ENCODE measurements around the gene ZNF573. TPM values are rescaled to one million over a fixed set of nuclear protein-coding genes. Genes with fewer than 3 reads are reported as not detected.
"Not testable (repeated sequence)": the region's sequence is repeated elsewhere in the genome, so short reads cannot be mapped to it uniquely, and the experiment has no call there.

ZNF573 gene
- total RNA-seq (ENCODE audit: low replicate concordance): 12.4 and 14.2 TPM in 2 replicates

DNA sequence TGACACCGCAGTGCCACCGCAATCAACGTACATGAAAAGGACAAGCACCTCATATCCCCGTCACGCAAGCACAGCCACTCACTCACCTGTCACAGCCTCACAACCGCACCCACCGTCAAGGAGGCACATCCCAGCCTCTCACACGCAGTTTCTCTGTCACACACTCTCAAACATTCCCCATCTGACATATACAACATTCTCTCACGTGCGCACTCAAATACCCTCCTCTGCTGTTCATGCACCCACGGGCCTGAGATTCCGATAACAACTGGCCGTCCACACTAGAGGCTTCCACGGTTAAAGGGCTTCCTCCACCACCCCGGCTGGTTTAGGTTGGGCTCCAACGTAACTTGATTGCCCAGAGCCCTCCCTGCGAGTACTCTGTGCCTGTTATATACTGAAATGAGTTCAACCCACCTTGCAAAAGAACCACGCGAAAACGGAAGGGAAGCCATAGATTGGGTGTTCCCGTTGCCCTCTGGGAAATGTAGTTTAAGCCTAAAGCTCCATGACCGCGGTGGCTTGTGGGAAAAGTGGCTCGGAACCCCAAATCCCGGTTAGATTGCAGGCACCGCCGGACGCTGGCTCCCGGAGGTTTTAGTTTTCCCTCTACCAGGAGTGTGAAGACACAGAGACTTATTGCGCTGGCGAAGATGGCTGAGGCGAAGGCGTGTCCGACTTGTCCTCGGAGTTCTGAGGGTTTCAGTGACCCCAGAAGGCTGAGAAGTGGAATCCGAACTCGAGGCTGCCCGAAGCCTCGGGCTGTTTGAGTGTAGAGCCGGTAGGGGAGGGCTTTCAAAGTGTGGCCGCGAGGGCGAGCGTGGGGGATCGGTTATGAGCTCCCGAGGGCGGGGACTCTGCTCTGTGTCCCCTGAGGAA lies at the start of gene ZNF573:
Gene ZNF573 (minus strand): TSS at position 460 of the 879 bp plus-strand sequence. CDS start 5,857 bp downstream, outside the sequence.
- H3K27ac Mint-ChIP-seq: peak within 1 kb of the TSS; percentile 93
- Histone ChIP-seq H3K79me2 (ENCODE audit: low read depth) (peaks cover 35% of the 10 kb centered on the region), H3K9ac (peak within 1 kb of the TSS; percentile 56), H3K4me1 (peaks cover 7% of the 10 kb centered on the region), H3F3A (ENCODE audit: low read depth) (no peaks in the 10 kb centered on the region), H3K27me3 (no peaks in the 10 kb centered on the region), H3K4me2 (peak within 1 kb of the TSS; percentile 88), H3K4me3 (peak within 1 kb of the TSS; percentile 93), H3K9me3 (ENCODE audit: low read depth) (no peaks in the 10 kb centered on the region), H2AFZ (replicated peaks) (peak within 1 kb of the TSS; percentile 100), H4K20me1 (ENCODE audit: low read depth) (no peaks in the 10 kb centered on the region), H3K36me3 (no peaks in the 10 kb centered on the region), H3K27ac (peak within 1 kb of the TSS; percentile 63)
- peaks cover 4% of the 10 kb centered on the region for H3K27me3 Mint-ChIP-seq (ENCODE audit: insufficient read depth, low read depth)
- H3K4me3 Mint-ChIP-seq: peak within 1 kb of the TSS; percentile 93
- peak; percentile 94 for DNase-seq (ENCODE audit: low spot score)
- peaks cover 49% of the 10 kb centered on the region for H3K9me3 Mint-ChIP-seq
- H3K36me3 Mint-ChIP-seq: peaks cover 16% of the 10 kb centered on the region
- TF ChIP-seq, protein P1, sequence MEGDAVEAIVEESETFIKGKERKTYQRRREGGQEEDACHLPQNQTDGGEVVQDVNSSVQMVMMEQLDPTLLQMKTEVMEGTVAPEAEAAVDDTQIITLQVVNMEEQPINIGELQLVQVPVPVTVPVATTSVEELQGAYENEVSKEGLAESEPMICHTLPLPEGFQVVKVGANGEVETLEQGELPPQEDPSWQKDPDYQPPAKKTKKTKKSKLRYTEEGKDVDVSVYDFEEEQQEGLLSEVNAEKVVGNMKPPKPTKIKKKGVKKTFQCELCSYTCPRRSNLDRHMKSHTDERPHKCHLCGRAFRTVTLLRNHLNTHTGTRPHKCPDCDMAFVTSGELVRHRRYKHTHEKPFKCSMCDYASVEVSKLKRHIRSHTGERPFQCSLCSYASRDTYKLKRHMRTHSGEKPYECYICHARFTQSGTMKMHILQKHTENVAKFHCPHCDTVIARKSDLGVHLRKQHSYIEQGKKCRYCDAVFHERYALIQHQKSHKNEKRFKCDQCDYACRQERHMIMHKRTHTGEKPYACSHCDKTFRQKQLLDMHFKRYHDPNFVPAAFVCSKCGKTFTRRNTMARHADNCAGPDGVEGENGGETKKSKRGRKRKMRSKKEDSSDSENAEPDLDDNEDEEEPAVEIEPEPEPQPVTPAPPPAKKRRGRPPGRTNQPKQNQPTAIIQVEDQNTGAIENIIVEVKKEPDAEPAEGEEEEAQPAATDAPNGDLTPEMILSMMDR (IDR thresholded peaks at IDR 0.05): peak; percentile 31
- TF ChIP-seq EZH2 (IDR thresholded peaks at IDR 0.05): no peak
- TF ChIP-seq EZH2phosphoT487 (IDR thresholded peaks at IDR 0.05): no peak
- peaks cover 5% of the 10 kb centered on the region for H3K4me1 Mint-ChIP-seq

DNA sequence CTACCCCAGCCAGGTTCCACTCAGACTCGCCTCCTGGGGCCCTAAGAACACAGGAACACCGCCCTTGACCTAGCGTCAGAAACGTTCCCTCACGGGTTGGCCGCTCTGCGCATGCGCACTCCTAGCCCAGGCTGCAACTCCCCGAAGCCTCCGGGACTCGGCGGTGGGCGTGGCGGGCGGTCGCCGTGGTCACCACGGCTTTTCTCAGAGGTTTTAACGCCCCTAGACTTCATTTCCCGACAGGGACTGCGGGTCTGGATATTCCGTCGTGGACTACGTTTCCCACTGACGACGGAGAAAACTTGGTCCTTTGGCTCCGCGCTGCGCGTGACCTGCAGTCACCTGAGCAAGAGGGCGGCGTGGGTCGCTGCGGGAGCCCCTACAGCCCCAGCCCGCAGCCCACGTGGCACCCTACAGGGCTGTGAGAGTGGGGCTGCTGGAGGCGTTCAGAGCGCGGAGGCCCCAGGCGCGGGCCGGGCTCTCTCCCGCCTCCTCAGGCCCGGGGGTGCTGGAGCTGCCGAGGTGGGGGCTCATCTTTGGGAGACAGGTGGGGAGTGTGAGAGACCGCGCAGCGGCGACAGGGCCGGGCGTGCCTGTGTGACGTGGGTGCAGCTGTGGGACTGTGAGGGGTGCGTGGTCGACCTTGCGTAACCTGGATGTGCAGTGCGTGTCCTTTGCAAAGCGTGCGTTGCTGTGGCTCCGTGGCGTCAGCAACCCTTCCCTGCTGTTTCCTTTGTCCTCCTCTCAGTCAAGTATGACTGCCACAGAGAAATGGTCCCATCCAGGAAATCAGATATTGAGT lies 38.0 kb upstream of the ZNF573 start:
- Histone ChIP-seq H3F3A (ENCODE audit: low read depth) (no peaks in the 10 kb centered on the region), H4K20me1 (ENCODE audit: low read depth) (no peaks in the 10 kb centered on the region), H3K36me3 (no peaks in the 10 kb centered on the region), H3K4me3 (peak overlapping the region; percentile 65), H3K27ac (no peak overlapping the region), H3K4me1 (no peaks in the 10 kb centered on the region), H3K9ac (no peak overlapping the region), H3K4me2 (peak overlapping the region; percentile 80), H2AFZ (replicated peaks) (peak overlapping the region; percentile 83), H3K9me3 (ENCODE audit: low read depth) (peaks cover 5% of the 10 kb centered on the region), H3K27me3 (peaks cover 5% of the 10 kb centered on the region), H3K79me2 (ENCODE audit: low read depth) (no peaks in the 10 kb centered on the region)
- H3K36me3 Mint-ChIP-seq: no peaks in the 10 kb centered on the region
- TF ChIP-seq EZH2phosphoT487 (IDR thresholded peaks at IDR 0.05): no peak
- no peak for TF ChIP-seq EZH2 (IDR thresholded peaks at IDR 0.05)
- peak overlapping the region; percentile 67 for H3K4me3 Mint-ChIP-seq
- no peaks in the 10 kb centered on the region for H3K27me3 Mint-ChIP-seq (ENCODE audit: insufficient read depth, low read depth)
- H3K9me3 Mint-ChIP-seq: peaks cover 59% of the 10 kb centered on the region
- no peak overlapping the region for H3K27ac Mint-ChIP-seq
- H3K4me1 Mint-ChIP-seq: no peaks in the 10 kb centered on the region
- DNase-seq (ENCODE audit: low spot score): peak; percentile 87

DNA sequence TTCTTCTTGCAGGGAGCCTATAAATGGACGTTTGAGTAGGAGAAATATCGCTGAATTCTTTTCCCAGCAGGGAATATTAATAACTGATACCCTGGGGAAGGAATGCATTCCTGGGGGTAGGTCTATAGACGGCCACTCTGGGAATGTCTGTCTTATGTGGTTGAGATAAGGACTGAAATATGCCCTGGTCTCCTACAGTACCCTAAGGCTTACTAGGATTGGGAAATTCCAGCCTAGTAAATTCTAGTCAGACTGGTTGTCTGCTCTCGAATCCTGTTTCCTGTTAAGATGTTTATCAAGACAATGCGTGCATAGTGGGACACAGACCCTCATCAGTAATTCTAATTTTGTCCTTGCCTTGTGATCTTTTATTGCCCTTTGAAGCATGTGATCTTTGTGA lies 36.2 kb upstream of the ZNF573 start:
- H3K4me3 ChIP-seq; H3K27ac Mint-ChIP-seq; H3K4me3 Mint-ChIP-seq; DNase-seq (ENCODE audit: low spot score); H3K4me1 Mint-ChIP-seq; H3K79me2 ChIP-seq (ENCODE audit: low read depth); H3K9me3 ChIP-seq (ENCODE audit: low read depth); H4K20me1 ChIP-seq (ENCODE audit: low read depth); H3K36me3 Mint-ChIP-seq; H3K27me3 Mint-ChIP-seq (ENCODE audit: insufficient read depth, low read depth); H3K27me3 ChIP-seq; H3K4me2 ChIP-seq; H3K36me3 ChIP-seq; H3K4me1 ChIP-seq; H3K27ac ChIP-seq; H3F3A ChIP-seq (ENCODE audit: low read depth); H3K9ac ChIP-seq; H2AFZ ChIP-seq (replicated peaks): not testable (repeated sequence)
- H3K9me3 Mint-ChIP-seq: peaks cover 58% of the 10 kb centered on the region

DNA sequence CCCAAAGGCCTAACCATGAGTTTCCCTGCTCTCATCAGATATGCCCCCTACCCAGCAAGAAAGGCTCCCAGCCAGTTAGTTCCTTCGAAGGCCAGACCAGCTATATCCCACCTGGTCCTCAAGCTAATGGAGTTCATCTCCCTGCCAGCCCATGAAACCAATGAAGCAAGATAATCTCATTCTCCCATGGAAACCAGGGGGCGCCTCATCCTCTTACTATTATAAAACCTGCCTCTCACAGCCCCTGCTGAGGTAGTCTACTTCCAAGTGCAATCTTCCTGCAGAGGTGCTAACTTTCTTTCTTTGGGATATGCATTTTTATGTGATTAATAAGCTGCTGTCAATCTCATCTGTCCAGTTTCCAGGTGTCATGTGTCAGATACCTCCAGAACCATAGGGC lies 34.0 kb upstream of the ZNF573 start:
- H3F3A ChIP-seq (ENCODE audit: low read depth): no peaks in the 10 kb centered on the region
- peaks cover 5% of the 10 kb centered on the region for H3K27me3 ChIP-seq
- H3K4me1 ChIP-seq: no peaks in the 10 kb centered on the region
- Mint-ChIP-seq H3K4me1 (no peaks in the 10 kb centered on the region), H3K4me3 (no peak overlapping the region), H3K27ac (no peak overlapping the region), H3K9me3 (peaks cover 42% of the 10 kb centered on the region), H3K27me3 (ENCODE audit: insufficient read depth, low read depth) (peaks cover 3% of the 10 kb centered on the region), H3K36me3 (no peaks in the 10 kb centered on the region)
- no peak for DNase-seq (ENCODE audit: low spot score)
- H3K4me2 ChIP-seq: no peak overlapping the region
- no peaks in the 10 kb centered on the region for H3K79me2 ChIP-seq (ENCODE audit: low read depth)
- TF ChIP-seq EZH2phosphoT487 (IDR thresholded peaks at IDR 0.05) (no peak), EZH2 (IDR thresholded peaks at IDR 0.05) (no peak)
- TF ChIP-seq, protein P1 (IDR thresholded peaks at IDR 0.05): no peak
- H3K9me3 ChIP-seq (ENCODE audit: low read depth): peaks cover 5% of the 10 kb centered on the region
- no peak overlapping the region for H2AFZ ChIP-seq (replicated peaks)
- H3K27ac ChIP-seq: no peak overlapping the region
- H3K4me3 ChIP-seq: no peak overlapping the region
- no peaks in the 10 kb centered on the region for H3K36me3 ChIP-seq
- no peaks in the 10 kb centered on the region for H4K20me1 ChIP-seq (ENCODE audit: low read depth)
- H3K9ac ChIP-seq: no peak overlapping the region

All from neural progenitor cell (in vitro differentiated cells).